ENCODE results near the gene ZCCHC4.

ZCCHC4 gene

GRCh38 chr4:25356068-25356467, 43.5 kb downstream of the ZCCHC4 start:
- no peaks in the 10 kb centered on the region for H4K20me1 ChIP-seq (ENCODE audit: control insufficient read depth, insufficient read depth, low read depth, low read length)
- H3K4me1 ChIP-seq (ENCODE audit: control insufficient read depth, low read length): no peaks in the 10 kb centered on the region
- H3K4me2 ChIP-seq (ENCODE audit: low read length): no peak overlapping the region
- TF ChIP-seq EZH2phosphoT487 (IDR thresholded peaks at IDR 0.05; ENCODE audit: borderline replicate concordance, low read length) (no peak), CTCF (IDR thresholded peaks at IDR 0.05; ENCODE audit: low read depth, low read length, poor library complexity, severe bottlenecking) (no peak)
- H3K27ac ChIP-seq (ENCODE audit: low read depth, low read length): no peak overlapping the region
- no peaks in the 10 kb centered on the region for H3K9me2 ChIP-seq (replicated peaks; ENCODE audit: control insufficient read depth, low read length)
- no peaks in the 10 kb centered on the region for H3F3A ChIP-seq (ENCODE audit: control insufficient read depth, insufficient read depth)
- no peak overlapping the region for H3K4me3 ChIP-seq (ENCODE audit: low read length)
- H3K27me3 ChIP-seq (ENCODE audit: control insufficient read depth, low read length): no peaks in the 10 kb centered on the region
- H3K79me2 ChIP-seq (ENCODE audit: control insufficient read depth, low read length): no peaks in the 10 kb centered on the region
- H3K9me3 ChIP-seq (ENCODE audit: control insufficient read depth, insufficient read depth, low read length): peaks cover 2% of the 10 kb centered on the region; the same call in 1 of the 2 replicates
- H3K36me3 ChIP-seq (ENCODE audit: control insufficient read depth, low read length): no peaks in the 10 kb centered on the region; the same call in 1 of the 2 replicates

- Histone ChIP-seq H3K27ac (ENCODE audit: low read depth, low read length) (no peak overlapping the region), H4K20me1 (ENCODE audit: control insufficient read depth, insufficient read depth, low read depth, low read length) (no peaks in the 10 kb centered on the region), H3K36me3 (ENCODE audit: control insufficient read depth, low read length) (no peaks in the 10 kb centered on the region; the same call in 1 of the 2 replicates), H3K9me2 (replicated peaks; ENCODE audit: control insufficient read depth, low read length) (no peaks in the 10 kb centered on the region), H3K4me2 (ENCODE audit: low read length) (no peak overlapping the region), H3K79me2 (ENCODE audit: control insufficient read depth, low read length) (no peaks in the 10 kb centered on the region), H3K27me3 (ENCODE audit: control insufficient read depth, low read length) (no peaks in the 10 kb centered on the region), H3K4me1 (ENCODE audit: control insufficient read depth, low read length) (no peaks in the 10 kb centered on the region), H3K9me3 (ENCODE audit: control insufficient read depth, insufficient read depth, low read length) (peaks cover 2% of the 10 kb centered on the region; the same call in 1 of the 2 replicates), H3K4me3 (ENCODE audit: low read length) (no peak overlapping the region), H3F3A (ENCODE audit: control insufficient read depth, insufficient read depth) (no peaks in the 10 kb centered on the region)
- TF ChIP-seq CTCF (IDR thresholded peaks at IDR 0.05; ENCODE audit: low read depth, low read length, poor library complexity, severe bottlenecking): no peak
- TF ChIP-seq EZH2phosphoT487 (IDR thresholded peaks at IDR 0.05; ENCODE audit: borderline replicate concordance, low read length): no peak
These were observed 46.1 kb downstream of the ZCCHC4 start for GRCh38 chr4:25358515-25359275.

- Histone ChIP-seq H3K79me2 (ENCODE audit: control insufficient read depth, low read length) (no peaks in the 10 kb centered on the region), H3K36me3 (ENCODE audit: control insufficient read depth, low read length) (peaks cover 6% of the 10 kb centered on the region), H3K4me2 (ENCODE audit: low read length) (no peak overlapping the region), H3F3A (ENCODE audit: control insufficient read depth, insufficient read depth) (no peaks in the 10 kb centered on the region), H3K27ac (ENCODE audit: low read depth, low read length) (no peak overlapping the region), H3K27me3 (ENCODE audit: control insufficient read depth, low read length) (no peaks in the 10 kb centered on the region), H3K9me2 (replicated peaks; ENCODE audit: control insufficient read depth, low read length) (no peaks in the 10 kb centered on the region), H4K20me1 (ENCODE audit: control insufficient read depth, insufficient read depth, low read depth, low read length) (no peaks in the 10 kb centered on the region), H3K9me3 (ENCODE audit: control insufficient read depth, insufficient read depth, low read length) (peaks cover 2% of the 10 kb centered on the region; the same call in 1 of the 2 replicates), H3K4me3 (ENCODE audit: low read length) (no peak overlapping the region), H3K4me1 (ENCODE audit: control insufficient read depth, low read length) (no peaks in the 10 kb centered on the region)
- TF ChIP-seq CTCF (IDR thresholded peaks at IDR 0.05; ENCODE audit: low read depth, low read length, poor library complexity, severe bottlenecking): no peak
- no peak for TF ChIP-seq EZH2phosphoT487 (IDR thresholded peaks at IDR 0.05; ENCODE audit: borderline replicate concordance, low read length)
These were observed 48.7 kb downstream of the ZCCHC4 start for GRCh38 chr4:25361253-25361652.
